Endothelial cell (in vitro differentiated cells): Measurements from ENCODE around the gene PFDN2. TPM values are rescaled to one million over a fixed set of nuclear protein-coding genes. Genes with fewer than 3 reads are reported as not detected.

Experiments
- DNase-seq: peaks from one replicate; pipeline ENCODE4 v3.0.0; 2021; ENCODE audit warnings: low spot score
- H3K27ac Mint-ChIP-seq: one replicate; pipeline ENCODE4 v1.8.0; 2021; ENCODE audit warnings: mixed read lengths, inconsistent platforms; ENCODE audit not compliant: unreplicated experiment
- H3K27me3 Mint-ChIP-seq: one replicate; pipeline ENCODE4 v1.8.0; 2021; ENCODE audit warnings: mild to moderate bottlenecking, moderate library complexity, mixed read lengths, inconsistent platforms; ENCODE audit not compliant: unreplicated experiment
- H3K36me3 Mint-ChIP-seq: one replicate; pipeline ENCODE4 v1.8.0; 2021; ENCODE audit warnings: mild to moderate bottlenecking, low read depth, mixed read lengths, inconsistent platforms; ENCODE audit not compliant: unreplicated experiment
- H3K4me1 Mint-ChIP-seq: one replicate; pipeline ENCODE4 v1.8.0; 2021; ENCODE audit warnings: mild to moderate bottlenecking, mixed read lengths, inconsistent platforms; ENCODE audit not compliant: unreplicated experiment
- H3K4me3 Mint-ChIP-seq: one replicate; pipeline ENCODE4 v1.8.0; 2021; ENCODE audit warnings: mild to moderate bottlenecking, mixed read lengths, inconsistent platforms; ENCODE audit not compliant: unreplicated experiment
- H3K9me3 Mint-ChIP-seq: one replicate; pipeline ENCODE4 v1.8.0; 2021; ENCODE audit warnings: mixed read lengths, inconsistent platforms; ENCODE audit not compliant: unreplicated experiment
- CTCF ChIP-seq: fragments of 200-600 bp; sonication (generic); IDR thresholded peaks from one replicate; pipeline ENCODE4 v1.5.0; 2021; ENCODE audit warnings: antibody characterized with exemption; ENCODE audit not compliant: unreplicated experiment
- total RNA-seq: library from RNA; stranded (reverse); fragmentation: NEBNext Ultra II Directional; extraction: Animal tissue kit (Norgen Biotek cat#: 25700); gene quantifications from one replicate; pipeline ENCODE4 v1.2.1, GENCODE V29; 2021; ENCODE audit not compliant: unreplicated experiment

PFDN2 gene
- total RNA-seq, 1 donor from 2014 or later: 73.8 TPM

GRCh38 chr1:161079436-161080110, 38.3 kb downstream of the PFDN2 start:
- Mint-ChIP-seq H3K4me1 (peaks cover 3% of the 10 kb centered on the region), H3K27me3 (peaks cover 17% of the 10 kb centered on the region), H3K36me3 (no peaks in the 10 kb centered on the region), H3K27ac (no peak overlapping the region), H3K9me3 (no peaks in the 10 kb centered on the region), H3K4me3 (no peak overlapping the region)
- DNase-seq: no peak
- no peak for TF ChIP-seq CTCF

- no peaks in the 10 kb centered on the region for H3K9me3 Mint-ChIP-seq
- H3K4me1 Mint-ChIP-seq: no peaks in the 10 kb centered on the region
- no peak overlapping the region for H3K4me3 Mint-ChIP-seq
- H3K36me3 Mint-ChIP-seq: peaks cover 3% of the 10 kb centered on the region
- peaks cover 16% of the 10 kb centered on the region for H3K27me3 Mint-ChIP-seq
- H3K27ac Mint-ChIP-seq: no peak overlapping the region
- TF ChIP-seq CTCF: no peak
- no peak for DNase-seq
Observed at GRCh38 chr1:161077426-161077825, 40.4 kb downstream of the PFDN2 start.

- no peak overlapping the region for H3K27ac Mint-ChIP-seq
- DNase-seq: no peak
- no peak for TF ChIP-seq CTCF
- H3K4me3 Mint-ChIP-seq: no peak overlapping the region
- no peaks in the 10 kb centered on the region for H3K4me1 Mint-ChIP-seq
- H3K36me3 Mint-ChIP-seq: peaks cover 3% of the 10 kb centered on the region
- peaks cover 13% of the 10 kb centered on the region for H3K27me3 Mint-ChIP-seq
- H3K9me3 Mint-ChIP-seq: no peaks in the 10 kb centered on the region
Observed at GRCh38 chr1:161076410-161076809, 41.4 kb downstream of the PFDN2 start.

- no peak for DNase-seq
- TF ChIP-seq CTCF: no peak
- no peak overlapping the region for H3K27ac Mint-ChIP-seq
- H3K27me3 Mint-ChIP-seq: peaks cover 9% of the 10 kb centered on the region
- no peak overlapping the region for H3K4me3 Mint-ChIP-seq
- H3K9me3 Mint-ChIP-seq: no peaks in the 10 kb centered on the region
- no peaks in the 10 kb centered on the region for H3K4me1 Mint-ChIP-seq
- peaks cover 3% of the 10 kb centered on the region for H3K36me3 Mint-ChIP-seq
Observed at GRCh38 chr1:161074676-161075368, 43.0 kb downstream of the PFDN2 start.

GRCh38 chr1:161073474-161074121, 44.2 kb downstream of the PFDN2 start:
- peaks cover 10% of the 10 kb centered on the region for H3K27me3 Mint-ChIP-seq
- no peak overlapping the region for H3K27ac Mint-ChIP-seq
- no peak overlapping the region for H3K4me3 Mint-ChIP-seq

More at GRCh38 chr1:161073474-161074121, 44.2 kb downstream of the PFDN2 start:
- Mint-ChIP-seq H3K4me1 (peaks cover 8% of the 10 kb centered on the region), H3K9me3 (no peaks in the 10 kb centered on the region), H3K36me3 (peaks cover 3% of the 10 kb centered on the region)
- TF ChIP-seq CTCF: no peak
- no peak for DNase-seq
